GM12873 (cell line): ENCODE results near the gene RARA.

ENCODE experiments used
- CTCF ChIP-seq: IDR thresholded peaks from 2 replicates; pipeline ENCODE4 v1.5.1; 2012; ENCODE audit warnings: low read depth, mild to moderate bottlenecking, moderate library complexity, low read length, control low read depth; ENCODE audit not compliant: insufficient read depth; ENCODE audit errors: missing control alignments

RARA gene

GRCh38 chr17:40325156-40326013 is 16.4 kb downstream of the RARA start:
- no peak for TF ChIP-seq CTCF

- no peak for TF ChIP-seq CTCF
These were observed 17.2 kb downstream of the RARA start for GRCh38 chr17:40326014-40326831.

- no peak for TF ChIP-seq CTCF
These were observed 17.8 kb downstream of the RARA start for GRCh38 chr17:40326832-40327199.

- TF ChIP-seq CTCF: no peak
These were observed 18.3 kb downstream of the RARA start for GRCh38 chr17:40327244-40327729.

- TF ChIP-seq CTCF: no peak
These were observed 18.9 kb downstream of the RARA start for GRCh38 chr17:40327735-40328385.

GRCh38 chr17:40328386-40328766 is 19.4 kb downstream of the RARA start:
- TF ChIP-seq CTCF: no peak
